HEK293 (cell line): ENCODE results near the gene PABPN1.

Experiments
- CTCF ChIA-PET: fragments of 350-600 bp; formaldehyde crosslinking; extraction: SDS; loops from one replicate; lab custom pipeline; 2021; ENCODE audit warnings: antibody characterized with exemption; lab: Yijun Ruan, JAX
- POLR2A ChIA-PET: fragments of 300-600 bp; formaldehyde crosslinking; extraction: SDS; loops from one replicate; lab custom pipeline; 2020; ENCODE audit warnings: antibody characterized with exemption, inconsistent platforms; lab: Yijun Ruan, JAX
- H3K27ac ChIP-seq: fragments of 200-500 bp; sonication (Bioruptor generic); 2 replicates; pipeline ENCODE4 v1.5.1; 2014; ENCODE audit warnings: low read depth, low read length, control low read depth, inconsistent platforms; ENCODE audit errors: extremely low read depth
- H3K36me3 ChIP-seq, 2 experiments: fragments of 200-500 bp in 1 of 2; sonication (Bioruptor generic) in 1 of 2; 1 replicate in 1 of 2; 2 replicates in 1 of 2; pipeline ENCODE4 v1.5.1; 2014 to 2017; ENCODE audit warnings: inconsistent platforms in 2 of 2, low read length in 2 of 2; ENCODE audit not compliant: control insufficient read depth in 2 of 2, insufficient read depth in 1 of 2
- H3K4me1 ChIP-seq: fragments of 200-500 bp; sonication (Bioruptor generic); 2 replicates; pipeline ENCODE4 v1.5.1; 2014; ENCODE audit warnings: mild to moderate bottlenecking, low read length, inconsistent platforms; ENCODE audit not compliant: control insufficient read depth, insufficient read depth
- H3K4me3 ChIP-seq: 2 replicates; pipeline ENCODE4 v1.5.1; 2011; ENCODE audit warnings: low read depth, mild to moderate bottlenecking, control low read depth, low read length, moderate library complexity
- H3K9me3 ChIP-seq: fragments of 200-500 bp; sonication (Bioruptor generic); 2 replicates; pipeline ENCODE4 v1.5.1; 2014; ENCODE audit warnings: low read depth, low read length, inconsistent platforms; ENCODE audit not compliant: control insufficient read depth, insufficient read depth
- BCL6B ChIP-seq: fragments of 450-650 bp; formaldehyde crosslinking; IDR thresholded peaks from 2 replicates; pipeline ENCODE4 v1.5.1; 2017; ENCODE audit warnings: missing biosample characterization, missing genetic modification characterization
- GLI4 ChIP-seq: fragments of 450-650 bp; formaldehyde crosslinking; IDR thresholded peaks from 2 replicates; pipeline ENCODE4 v1.5.1; 2016; ENCODE audit warnings: missing biosample characterization, missing genetic modification characterization
- HOXA7 ChIP-seq: sonication (generic); formaldehyde crosslinking; IDR thresholded peaks from 2 replicates; pipeline ENCODE4 v1.8.1; 2022; ENCODE audit warnings: missing genetic modification reagents, borderline replicate concordance
- KLF10 ChIP-seq: fragments of 450-650 bp; IDR thresholded peaks from 2 replicates; pipeline ENCODE4 v1.5.1; 2018; ENCODE audit warnings: missing biosample characterization, mild to moderate bottlenecking, missing genetic modification characterization
- KLF7 ChIP-seq: fragments of 450-650 bp; formaldehyde crosslinking; IDR thresholded peaks from 2 replicates; pipeline ENCODE4 v1.5.1; 2016; ENCODE audit warnings: missing biosample characterization, missing genetic modification characterization, borderline replicate concordance
- OVOL3 ChIP-seq: fragments of 450-650 bp; formaldehyde crosslinking; IDR thresholded peaks from 2 replicates; pipeline ENCODE4 v1.5.1; 2016; ENCODE audit warnings: missing biosample characterization, missing genetic modification characterization
- PATZ1 ChIP-seq: fragments of 450-650 bp; formaldehyde crosslinking; IDR thresholded peaks from 2 replicates; pipeline ENCODE4 v1.5.1; 2016; ENCODE audit warnings: missing biosample characterization, missing genetic modification characterization
- PRDM4 ChIP-seq: fragments of 450-650 bp; formaldehyde crosslinking; IDR thresholded peaks from 2 replicates; pipeline ENCODE4 v1.5.1; 2017; ENCODE audit warnings: missing biosample characterization, missing genetic modification characterization
- RBAK ChIP-seq: fragments of 450-650 bp; formaldehyde crosslinking; IDR thresholded peaks from 2 replicates; pipeline ENCODE4 v1.5.1; 2016; ENCODE audit warnings: missing biosample characterization, missing genetic modification characterization
- SCRT1 ChIP-seq: fragments of 450-650 bp; formaldehyde crosslinking; IDR thresholded peaks from 2 replicates; pipeline ENCODE4 v1.5.1; 2016; ENCODE audit warnings: missing biosample characterization, missing genetic modification characterization, borderline replicate concordance
- SP3 ChIP-seq: fragments of 450-650 bp; formaldehyde crosslinking; IDR thresholded peaks from 2 replicates; pipeline ENCODE4 v1.5.1; 2016; ENCODE audit warnings: missing biosample characterization, missing genetic modification characterization
- ZNF174 ChIP-seq: fragments of 450-650 bp; formaldehyde crosslinking; IDR thresholded peaks from 2 replicates; pipeline ENCODE4 v1.5.0; 2017; ENCODE audit warnings: missing biosample characterization, mild to moderate bottlenecking, missing genetic modification characterization
- ZNF292 ChIP-seq: fragments of 450-650 bp; formaldehyde crosslinking; IDR thresholded peaks from 2 replicates; pipeline ENCODE4 v1.5.1; 2016; ENCODE audit warnings: low read depth, missing biosample characterization, missing genetic modification characterization, borderline replicate concordance
- ZNF354C ChIP-seq: fragments of 450-650 bp; formaldehyde crosslinking; IDR thresholded peaks from 2 replicates; pipeline ENCODE4 v1.5.1; 2016; ENCODE audit warnings: missing biosample characterization, missing genetic modification characterization, low read depth, borderline replicate concordance
- ZNF391 ChIP-seq: fragments of 450-650 bp; formaldehyde crosslinking; IDR thresholded peaks from 2 replicates; pipeline ENCODE4 v1.5.1; 2016; ENCODE audit warnings: low read depth, missing biosample characterization, missing genetic modification characterization, borderline replicate concordance
- ZNF398 ChIP-seq: fragments of 450-650 bp; formaldehyde crosslinking; IDR thresholded peaks from 2 replicates; pipeline ENCODE4 v1.5.1; 2017; ENCODE audit warnings: missing biosample characterization, missing genetic modification characterization
- ZNF621 ChIP-seq: fragments of 450-650 bp; formaldehyde crosslinking; IDR thresholded peaks from 2 replicates; pipeline ENCODE4 v1.5.1; 2017; ENCODE audit warnings: missing biosample characterization, missing genetic modification characterization
- ZNF623 ChIP-seq: fragments of 450-650 bp; formaldehyde crosslinking; IDR thresholded peaks from 2 replicates; pipeline ENCODE4 v1.5.1; 2016; ENCODE audit warnings: missing biosample characterization, missing genetic modification characterization
- ZNF747 ChIP-seq: fragments of 450-650 bp; formaldehyde crosslinking; IDR thresholded peaks from 2 replicates; pipeline ENCODE4 v1.5.1; 2016; ENCODE audit warnings: missing biosample characterization, missing genetic modification characterization
- ZNF777 ChIP-seq: fragments of 450-650 bp; formaldehyde crosslinking; IDR thresholded peaks from 2 replicates; pipeline ENCODE4 v1.5.1; 2017; ENCODE audit warnings: missing biosample characterization, missing genetic modification characterization, borderline replicate concordance
- ZNF830 ChIP-seq: fragments of 450-650 bp; IDR thresholded peaks from 2 replicates; pipeline ENCODE4 v1.5.0; 2018; ENCODE audit warnings: missing biosample characterization, missing genetic modification characterization, low read depth, mild to moderate bottlenecking, moderate library complexity
- TF ChIP-seq, protein P1 (sequence below): sonication (generic); formaldehyde crosslinking; IDR thresholded peaks from 2 replicates; pipeline ENCODE4 v1.8.1; 2022; ENCODE audit warnings: mild to moderate bottlenecking, moderate library complexity, missing genetic modification reagents
- TF ChIP-seq, protein P2 (sequence below): fragments of 450-650 bp; formaldehyde crosslinking; IDR thresholded peaks from 2 replicates; pipeline ENCODE4 v1.5.1; 2016; ENCODE audit warnings: missing biosample characterization, missing genetic modification characterization
- TF ChIP-seq, protein P3 (sequence below): IDR thresholded peaks from 2 replicates; pipeline ENCODE4 v1.6.1; 2011; ENCODE audit warnings: mild to moderate bottlenecking, low read depth, low read length, borderline replicate concordance

The PABPN1 gene

DNA sequence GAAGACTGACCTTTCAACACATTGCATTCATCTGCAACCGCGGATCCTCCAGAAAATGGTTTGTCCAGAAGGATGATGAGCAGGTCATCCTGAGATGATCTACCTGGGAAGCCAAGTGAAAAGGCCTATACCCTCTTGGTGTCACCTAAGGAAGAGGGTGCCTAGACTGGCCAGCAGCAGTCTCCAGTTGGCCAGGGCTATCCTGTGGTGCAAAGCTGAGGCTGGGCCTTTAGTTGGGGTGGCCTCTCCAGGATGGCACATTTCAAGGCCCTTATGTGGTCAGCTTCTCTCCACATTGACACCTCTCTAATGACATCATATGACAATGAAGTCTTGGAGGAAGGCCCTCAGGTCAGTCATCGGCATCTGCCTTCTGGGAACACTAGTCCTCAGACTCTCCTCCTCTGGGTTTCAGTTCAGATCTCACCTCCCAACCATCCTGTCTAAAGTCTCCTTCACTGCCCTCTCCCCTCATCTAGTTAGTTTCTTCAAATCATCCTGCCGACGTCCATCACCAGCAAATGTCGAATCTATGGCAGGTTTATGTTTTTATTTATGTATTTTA, 34.7 kb downstream of the PABPN1 start:
- Histone ChIP-seq H3K9me3 (no peaks in the 10 kb centered on the region), H3K36me3 (no peaks in the 10 kb centered on the region), H3K4me1 (no peaks in the 10 kb centered on the region), H3K4me3 (no peak overlapping the region), H3K27ac (no peak overlapping the region)
- CTCF ChIA-PET, result interaction anchor here (1.5 kb wide), 1 partner anchor 24 kb away, joined by 4 read pairs; no protein-coding TSS in a partner anchor
- TF ChIP-seq HOXA7 (CRISPR knock-in tag), result no peak
- no peak for TF ChIP-seq ZNF621 (tag by site-specific recombination)
- TF ChIP-seq ZNF830 (tag by site-specific recombination), result no peak
- TF ChIP-seq OVOL3, result no peak
- no peak for TF ChIP-seq BCL6B
- TF ChIP-seq GLI4, result no peak
- no peak for TF ChIP-seq ZNF354C (tag by site-specific recombination)
- TF ChIP-seq, protein P1, sequence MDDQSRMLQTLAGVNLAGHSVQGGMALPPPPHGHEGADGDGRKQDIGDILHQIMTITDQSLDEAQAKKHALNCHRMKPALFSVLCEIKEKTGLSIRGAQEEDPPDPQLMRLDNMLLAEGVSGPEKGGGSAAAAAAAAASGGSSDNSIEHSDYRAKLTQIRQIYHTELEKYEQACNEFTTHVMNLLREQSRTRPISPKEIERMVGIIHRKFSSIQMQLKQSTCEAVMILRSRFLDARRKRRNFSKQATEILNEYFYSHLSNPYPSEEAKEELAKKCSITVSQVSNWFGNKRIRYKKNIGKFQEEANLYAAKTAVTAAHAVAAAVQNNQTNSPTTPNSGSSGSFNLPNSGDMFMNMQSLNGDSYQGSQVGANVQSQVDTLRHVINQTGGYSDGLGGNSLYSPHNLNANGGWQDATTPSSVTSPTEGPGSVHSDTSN (CRISPR knock-in tag), result no peak
- no peak for TF ChIP-seq PRDM4 (tag by site-specific recombination)
- TF ChIP-seq, protein P2, sequence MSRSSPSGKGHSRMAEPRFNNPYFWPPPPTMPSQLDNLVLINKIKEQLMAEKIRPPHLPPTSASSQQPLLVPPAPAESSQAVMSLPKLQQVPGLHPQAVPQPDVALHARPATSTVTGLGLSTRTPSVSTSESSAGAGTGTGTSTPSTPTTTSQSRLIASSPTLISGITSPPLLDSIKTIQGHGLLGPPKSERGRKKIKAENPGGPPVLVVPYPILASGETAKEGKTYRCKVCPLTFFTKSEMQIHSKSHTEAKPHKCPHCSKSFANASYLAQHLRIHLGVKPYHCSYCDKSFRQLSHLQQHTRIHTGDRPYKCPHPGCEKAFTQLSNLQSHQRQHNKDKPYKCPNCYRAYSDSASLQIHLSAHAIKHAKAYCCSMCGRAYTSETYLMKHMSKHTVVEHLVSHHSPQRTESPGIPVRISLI (tag by site-specific recombination), result no peak
- POLR2A ChIA-PET, result no interaction called here

DNA sequence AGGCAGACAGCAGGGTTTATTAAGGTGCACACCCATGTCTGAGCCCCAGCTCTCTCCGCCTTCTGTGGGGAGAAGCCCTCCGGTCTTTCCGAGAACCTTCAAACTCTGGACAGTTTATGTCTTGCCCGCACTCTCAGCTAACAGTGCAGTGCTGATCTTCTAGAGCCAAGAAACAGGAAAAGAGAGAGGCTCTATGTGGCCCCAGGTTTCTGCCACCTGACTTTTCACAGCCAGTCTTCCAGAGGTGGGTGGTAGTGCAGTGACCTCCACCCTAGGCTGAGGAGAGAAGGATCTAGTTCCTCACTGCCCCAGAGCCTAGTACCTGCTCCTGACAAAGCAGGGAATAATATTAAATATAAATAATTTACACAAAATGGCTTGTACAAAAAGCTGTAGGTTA, 35.4 kb downstream of the PABPN1 start:
- CTCF ChIA-PET, result interaction anchor here (1.5 kb wide), 1 partner anchor 24 kb away, joined by 4 read pairs; no protein-coding TSS in a partner anchor
- no peak for TF ChIP-seq ZNF398
- TF ChIP-seq, protein P3, sequence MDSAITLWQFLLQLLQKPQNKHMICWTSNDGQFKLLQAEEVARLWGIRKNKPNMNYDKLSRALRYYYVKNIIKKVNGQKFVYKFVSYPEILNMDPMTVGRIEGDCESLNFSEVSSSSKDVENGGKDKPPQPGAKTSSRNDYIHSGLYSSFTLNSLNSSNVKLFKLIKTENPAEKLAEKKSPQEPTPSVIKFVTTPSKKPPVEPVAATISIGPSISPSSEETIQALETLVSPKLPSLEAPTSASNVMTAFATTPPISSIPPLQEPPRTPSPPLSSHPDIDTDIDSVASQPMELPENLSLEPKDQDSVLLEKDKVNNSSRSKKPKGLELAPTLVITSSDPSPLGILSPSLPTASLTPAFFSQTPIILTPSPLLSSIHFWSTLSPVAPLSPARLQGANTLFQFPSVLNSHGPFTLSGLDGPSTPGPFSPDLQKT, result no peak
- no peak for TF ChIP-seq KLF7
- TF ChIP-seq ZNF777 (tag by site-specific recombination), result no peak
- TF ChIP-seq ZNF174 (tag by site-specific recombination), result no peak
- no peak for TF ChIP-seq PATZ1 (tag by site-specific recombination)
- TF ChIP-seq ZNF623, result no peak
- TF ChIP-seq ZNF391, result no peak
- TF ChIP-seq KLF10 (tag by site-specific recombination), result no peak
- TF ChIP-seq ZNF747 (tag by site-specific recombination), result no peak
- no peak for TF ChIP-seq SCRT1 (tag by site-specific recombination)
- TF ChIP-seq ZNF292 (tag by site-specific recombination), result no peak
- no peak for TF ChIP-seq SP3 (tag by site-specific recombination)
- TF ChIP-seq RBAK (tag by site-specific recombination), result no peak
- TF ChIP-seq, all 188 proteins: peak for 0

More for the DNA sequence above, 35.4 kb downstream of the PABPN1 start:
- Histone ChIP-seq H3K4me3 (no peak overlapping the region), H3K36me3 (no peaks in the 10 kb centered on the region), H3K4me1 (no peaks in the 10 kb centered on the region), H3K27ac (no peak overlapping the region), H3K9me3 (no peaks in the 10 kb centered on the region)
- POLR2A ChIA-PET, result no interaction called here
